Activated naive CD4-positive, alpha-beta T cell treated with anti-CD3 and anti-CD28 coated beads, Interleukin-2, amount 10 ng/mL, durations not matched to agents 7 days and 5 days (primary cell): ENCODE measurements around the gene KCNF1.

Experiments used
- CTCF ChIA-PET: fragments of 350-600 bp; sonication (Branson Sonifier 250); formaldehyde crosslinking; loops from one replicate; lab custom pipeline; 2021; ENCODE audit warnings: antibody characterized with exemption; lab: Charles Lee
- DNase-seq: peaks from one replicate; pipeline ENCODE4 v3.0.0-alpha.2; 2020
- H3K27ac Mint-ChIP-seq: one replicate; pipeline ENCODE4 v1.8.0; 2021; ENCODE audit warnings: mild to moderate bottlenecking, moderate library complexity, mixed read lengths
- H3K27me3 Mint-ChIP-seq: one replicate; pipeline ENCODE4 v1.8.0; 2021; ENCODE audit warnings: mild to moderate bottlenecking, mixed read lengths
- H3K36me3 Mint-ChIP-seq: one replicate; pipeline ENCODE4 v1.8.0; 2021; ENCODE audit warnings: mixed read lengths
- H3K4me1 Mint-ChIP-seq: one replicate; pipeline ENCODE4 v1.8.0; 2021; ENCODE audit warnings: mixed read lengths
- H3K4me3 Mint-ChIP-seq: one replicate; pipeline ENCODE4 v1.8.0; 2021; ENCODE audit warnings: mild to moderate bottlenecking, moderate library complexity, mixed read lengths
- H3K9me3 Mint-ChIP-seq: one replicate; pipeline ENCODE4 v1.8.0; 2021; ENCODE audit warnings: mixed read lengths

The KCNF1 gene

DNA sequence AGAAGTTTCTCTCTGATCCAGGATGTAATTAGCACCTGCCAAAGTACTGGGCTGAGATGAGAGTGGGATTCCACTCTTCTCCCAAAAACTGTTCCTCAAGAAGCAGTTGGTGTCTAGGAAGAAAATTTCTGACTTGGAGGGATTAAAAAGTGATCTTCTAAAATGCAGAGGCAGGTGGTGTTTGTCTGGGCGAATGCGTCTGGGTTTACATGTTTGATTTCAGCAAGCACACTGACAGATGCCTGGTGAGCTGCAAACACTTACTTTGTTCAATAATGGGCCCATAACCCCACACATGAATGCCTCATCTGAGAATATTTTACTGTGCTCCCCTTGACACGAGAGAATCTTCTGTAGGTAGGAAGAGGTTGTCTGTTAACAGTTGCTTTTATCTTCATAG lies 24.3 kb upstream of the KCNF1 start:
- H3K27ac Mint-ChIP-seq: no peak overlapping the region
- H3K9me3 Mint-ChIP-seq: no peaks in the 10 kb centered on the region
- H3K27me3 Mint-ChIP-seq: peaks cover 16% of the 10 kb centered on the region
- H3K36me3 Mint-ChIP-seq: no peaks in the 10 kb centered on the region
- no peak for DNase-seq
- CTCF ChIA-PET: no interaction called here
- H3K4me3 Mint-ChIP-seq: no peak overlapping the region
- H3K4me1 Mint-ChIP-seq: no peaks in the 10 kb centered on the region

GRCh38 chr2:10889651-10890215 lies 22.0 kb upstream of the KCNF1 start:
- CTCF ChIA-PET: interaction anchor here (0.8 to 1.2 kb wide), 2 partner anchors 12 to 57 kb away, joined by 3 read pairs; no protein-coding TSS in a partner anchor
- H3K36me3 Mint-ChIP-seq: no peaks in the 10 kb centered on the region
- H3K4me1 Mint-ChIP-seq: no peaks in the 10 kb centered on the region
- H3K27ac Mint-ChIP-seq: no peak overlapping the region
- no peak for DNase-seq
- peaks cover 14% of the 10 kb centered on the region for H3K27me3 Mint-ChIP-seq
- H3K9me3 Mint-ChIP-seq: no peaks in the 10 kb centered on the region
- H3K4me3 Mint-ChIP-seq: no peak overlapping the region

GRCh38 chr2:10890706-10891270 lies 20.9 kb upstream of the KCNF1 start:
- H3K4me3 Mint-ChIP-seq: no peak overlapping the region
- H3K36me3 Mint-ChIP-seq: no peaks in the 10 kb centered on the region
- no peaks in the 10 kb centered on the region for H3K9me3 Mint-ChIP-seq
- CTCF ChIA-PET: interaction anchor here (1.2 kb wide), 1 partner anchor 58 kb away, joined by 3 read pairs; no protein-coding TSS in a partner anchor
- peaks cover 14% of the 10 kb centered on the region for H3K27me3 Mint-ChIP-seq
- no peaks in the 10 kb centered on the region for H3K4me1 Mint-ChIP-seq
- DNase-seq: no peak
- no peak overlapping the region for H3K27ac Mint-ChIP-seq

- no peaks in the 10 kb centered on the region for H3K4me1 Mint-ChIP-seq
- H3K36me3 Mint-ChIP-seq: no peaks in the 10 kb centered on the region
- no peak for DNase-seq
- CTCF ChIA-PET: no interaction called here
- H3K9me3 Mint-ChIP-seq: no peaks in the 10 kb centered on the region
- H3K4me3 Mint-ChIP-seq: no peak overlapping the region
- H3K27me3 Mint-ChIP-seq: peaks cover 14% of the 10 kb centered on the region
- no peak overlapping the region for H3K27ac Mint-ChIP-seq
Observed at GRCh38 chr2:10891390-10891789, 20.3 kb upstream of the KCNF1 start.

DNA sequence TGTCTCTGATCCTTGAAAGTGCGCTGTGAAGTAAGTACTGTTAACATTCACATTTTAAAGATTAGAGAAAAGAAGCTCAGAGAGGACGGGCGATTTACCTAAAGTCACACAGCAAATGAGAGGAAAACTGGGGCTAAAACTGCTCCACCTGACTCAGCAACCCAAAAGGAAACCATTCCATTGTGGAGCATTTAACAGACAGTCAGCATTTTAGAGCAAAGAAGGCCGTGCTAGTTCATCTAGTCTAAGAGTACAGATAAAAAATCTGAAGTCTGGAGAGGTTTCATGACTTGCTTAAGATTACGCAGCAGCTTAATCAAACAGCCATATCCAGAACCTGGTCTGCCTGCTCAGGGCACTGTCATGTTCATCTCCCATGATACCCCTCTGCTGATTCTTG lies 19.9 kb upstream of the KCNF1 start:
- no peaks in the 10 kb centered on the region for H3K36me3 Mint-ChIP-seq
- no peaks in the 10 kb centered on the region for H3K9me3 Mint-ChIP-seq
- H3K27me3 Mint-ChIP-seq: peaks cover 14% of the 10 kb centered on the region
- CTCF ChIA-PET: no interaction called here
- H3K27ac Mint-ChIP-seq: no peak overlapping the region
- H3K4me3 Mint-ChIP-seq: no peak overlapping the region
- no peaks in the 10 kb centered on the region for H3K4me1 Mint-ChIP-seq
- no peak for DNase-seq

DNA sequence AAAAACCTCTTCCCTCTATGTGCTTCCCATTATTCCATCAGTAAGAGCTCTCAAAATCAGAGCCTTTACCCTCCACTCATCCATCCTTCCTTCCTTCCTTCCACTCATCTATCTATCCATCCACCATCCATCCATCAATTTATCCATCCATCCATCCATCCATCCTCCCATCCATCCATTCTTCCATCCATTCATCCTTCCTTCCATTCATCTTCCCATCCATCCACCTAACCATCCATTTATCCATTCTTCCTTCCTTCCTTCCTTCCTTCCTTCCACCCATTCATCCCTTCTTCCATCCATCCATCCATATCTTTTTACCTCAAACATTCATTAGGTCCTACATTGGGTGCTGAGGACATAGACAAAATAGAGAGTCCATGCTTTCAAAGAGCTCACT lies 19.4 kb upstream of the KCNF1 start:
- H3K27ac Mint-ChIP-seq: no peak overlapping the region
- CTCF ChIA-PET: no interaction called here

DNA sequence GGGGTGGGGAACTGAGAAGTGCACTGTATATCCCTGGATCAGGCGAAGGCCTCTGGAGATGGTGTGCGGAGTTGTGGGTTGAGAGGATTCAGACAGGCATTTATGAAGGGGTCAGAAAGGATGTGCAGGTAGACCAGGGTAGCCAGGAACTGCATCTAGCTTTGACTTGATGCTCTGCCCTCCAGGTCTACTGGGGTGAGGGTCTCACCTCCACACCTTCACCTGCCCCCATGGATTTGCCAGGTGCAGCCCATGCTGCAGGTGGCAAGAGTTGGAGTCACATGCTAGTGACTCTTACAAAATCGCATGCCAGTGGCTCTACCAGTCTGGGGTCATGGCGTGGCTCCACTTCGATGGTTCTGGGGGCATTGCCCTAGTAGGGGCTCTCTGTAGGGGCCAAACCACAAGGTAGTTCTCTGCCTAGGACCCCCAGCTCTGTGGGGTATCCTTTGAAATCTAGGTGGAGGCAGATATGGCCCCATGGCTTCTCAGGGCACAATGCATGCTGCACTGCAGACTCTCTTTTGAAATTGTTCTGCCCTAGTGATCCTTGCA lies 18.9 kb upstream of the KCNF1 start:
- H3K9me3 Mint-ChIP-seq: no peaks in the 10 kb centered on the region
- no peak overlapping the region for H3K4me3 Mint-ChIP-seq
- H3K27ac Mint-ChIP-seq: no peak overlapping the region
- no peaks in the 10 kb centered on the region for H3K4me1 Mint-ChIP-seq
- H3K36me3 Mint-ChIP-seq: no peaks in the 10 kb centered on the region
- CTCF ChIA-PET: no interaction called here
- peaks cover 16% of the 10 kb centered on the region for H3K27me3 Mint-ChIP-seq
- DNase-seq: no peak

More for the DNA sequence above, 19.4 kb upstream of the KCNF1 start:
- Mint-ChIP-seq H3K4me1 (no peaks in the 10 kb centered on the region), H3K9me3 (no peaks in the 10 kb centered on the region), H3K36me3 (no peaks in the 10 kb centered on the region), H3K4me3 (no peak overlapping the region), H3K27me3 (peaks cover 14% of the 10 kb centered on the region)
- no peak for DNase-seq

- CTCF ChIA-PET: no interaction called here
- H3K4me1 Mint-ChIP-seq: no peaks in the 10 kb centered on the region
- no peak overlapping the region for H3K4me3 Mint-ChIP-seq
- peaks cover 21% of the 10 kb centered on the region for H3K27me3 Mint-ChIP-seq
- no peak overlapping the region for H3K27ac Mint-ChIP-seq
- no peaks in the 10 kb centered on the region for H3K9me3 Mint-ChIP-seq
- no peak for DNase-seq
- H3K36me3 Mint-ChIP-seq: no peaks in the 10 kb centered on the region
Observed at GRCh38 chr2:10894264-10894935, 17.3 kb upstream of the KCNF1 start.

GRCh38 chr2:10895231-10895630 lies 16.5 kb upstream of the KCNF1 start:
- Mint-ChIP-seq H3K27me3 (peaks cover 21% of the 10 kb centered on the region), H3K4me3 (no peak overlapping the region), H3K4me1 (no peaks in the 10 kb centered on the region), H3K36me3 (no peaks in the 10 kb centered on the region), H3K27ac (no peak overlapping the region), H3K9me3 (no peaks in the 10 kb centered on the region)
- no peak for DNase-seq
- CTCF ChIA-PET: no interaction called here

DNA sequence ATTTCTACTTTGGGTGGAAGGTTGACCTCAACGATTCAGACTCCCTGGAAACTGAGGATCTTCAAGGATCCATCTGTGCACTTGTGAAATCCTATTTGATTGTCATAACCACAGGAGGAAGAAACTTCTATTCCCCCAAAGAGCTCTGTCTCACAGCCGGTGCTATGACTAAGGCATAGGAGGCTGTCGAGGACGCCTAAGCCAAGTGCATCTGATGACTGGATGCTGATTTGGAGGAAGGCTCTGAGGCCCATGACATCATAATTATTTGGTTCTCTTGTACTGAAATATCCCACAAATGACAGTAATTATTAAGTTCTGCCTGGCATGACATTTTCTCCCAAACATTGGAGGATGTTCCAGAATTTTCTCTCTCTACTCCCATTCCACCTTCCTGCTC lies 13.8 kb upstream of the KCNF1 start:
- Mint-ChIP-seq H3K36me3 (no peaks in the 10 kb centered on the region), H3K27me3 (peaks cover 20% of the 10 kb centered on the region), H3K4me3 (no peak overlapping the region), H3K27ac (no peak overlapping the region), H3K9me3 (no peaks in the 10 kb centered on the region), H3K4me1 (no peaks in the 10 kb centered on the region)
- CTCF ChIA-PET: interaction anchor here (0.8 kb wide), 1 partner anchor 66 kb away, joined by 4 read pairs; no protein-coding TSS in a partner anchor
- DNase-seq: no peak

GRCh38 chr2:10900216-10901109 lies 11.3 kb upstream of the KCNF1 start:
- Mint-ChIP-seq H3K4me3 (no peak overlapping the region), H3K4me1 (no peaks in the 10 kb centered on the region), H3K27me3 (peaks cover 13% of the 10 kb centered on the region), H3K36me3 (no peaks in the 10 kb centered on the region), H3K9me3 (no peaks in the 10 kb centered on the region), H3K27ac (no peak overlapping the region)
- DNase-seq: no peak
- CTCF ChIA-PET: interaction anchor here (0.6 to 0.8 kb wide), 2 partner anchors 68 kb away, joined by 3 read pairs; no protein-coding TSS in a partner anchor

DNA sequence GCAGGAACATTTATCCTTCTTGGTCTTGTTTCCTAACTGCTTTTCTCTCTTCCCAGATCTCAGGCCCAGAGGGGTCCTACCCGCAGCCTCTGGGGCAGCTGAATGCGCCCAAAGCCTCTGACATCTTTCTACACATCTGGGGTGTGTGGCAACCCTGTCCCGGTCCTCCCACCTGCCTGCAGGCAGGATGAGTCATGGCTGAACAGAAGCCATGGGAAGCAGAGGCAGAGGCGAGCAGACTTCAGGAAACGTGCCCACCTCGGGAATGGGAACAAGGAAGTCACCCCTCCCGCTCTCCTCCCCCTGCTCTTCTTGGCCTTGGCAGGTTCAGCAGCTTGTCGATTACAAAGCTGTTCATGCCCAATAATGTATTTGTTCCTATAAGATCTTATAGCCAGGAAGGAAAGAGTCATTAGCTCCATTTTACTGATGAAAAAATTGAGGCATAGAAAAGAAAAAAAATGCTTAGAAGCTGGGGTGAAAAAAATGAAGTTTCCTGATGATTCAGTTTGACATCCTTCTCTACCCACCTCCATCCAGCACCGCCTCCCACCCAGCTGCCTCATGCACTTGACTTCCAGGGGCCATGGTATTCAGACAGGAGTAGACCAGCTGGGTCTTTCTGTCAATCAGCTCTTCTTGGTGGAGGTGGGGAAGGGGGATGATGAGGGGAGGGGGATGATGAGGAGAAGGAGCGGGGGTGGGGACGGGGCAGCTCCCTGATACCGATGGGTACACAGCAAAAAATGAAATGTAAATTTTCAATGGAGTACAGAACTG lies 10.4 kb upstream of the KCNF1 start:
- no peak overlapping the region for H3K4me3 Mint-ChIP-seq
- H3K27ac Mint-ChIP-seq: no peak overlapping the region
- no peaks in the 10 kb centered on the region for H3K4me1 Mint-ChIP-seq
- no peaks in the 10 kb centered on the region for H3K36me3 Mint-ChIP-seq
- no peak for DNase-seq
- no peaks in the 10 kb centered on the region for H3K9me3 Mint-ChIP-seq
- H3K27me3 Mint-ChIP-seq: peaks cover 13% of the 10 kb centered on the region
- CTCF ChIA-PET: interaction anchor here (0.6 to 0.8 kb wide), 2 partner anchors 9 to 69 kb away, joined by 3 read pairs; no protein-coding TSS in a partner anchor

- Mint-ChIP-seq H3K27ac (no peak overlapping the region), H3K9me3 (no peaks in the 10 kb centered on the region), H3K36me3 (no peaks in the 10 kb centered on the region), H3K27me3 (peaks cover 5% of the 10 kb centered on the region), H3K4me1 (no peaks in the 10 kb centered on the region), H3K4me3 (no peak overlapping the region)
- CTCF ChIA-PET: no interaction called here
- no peak for DNase-seq
Observed at GRCh38 chr2:10903861-10904210, 7.9 kb upstream of the KCNF1 start.
